HG02759 (cell line): Measurements from ENCODE around the gene ZNF786.
A peak's percentile ranks its signal among the peaks of the same experiment; 100 is the strongest.
"Not testable (repeated sequence)": the region's sequence is repeated elsewhere in the genome, so short reads cannot be mapped to it uniquely, and the experiment has no call there.

Experiments used
- ATAC-seq: cut with Tn5 transposase; IDR thresholded peaks from one replicate; pipeline ENCODE4 v1.9.1; 2021; ENCODE audit warnings: mild to moderate bottlenecking, moderate library complexity; ENCODE audit not compliant: unreplicated experiment

ZNF786 gene, protein sequence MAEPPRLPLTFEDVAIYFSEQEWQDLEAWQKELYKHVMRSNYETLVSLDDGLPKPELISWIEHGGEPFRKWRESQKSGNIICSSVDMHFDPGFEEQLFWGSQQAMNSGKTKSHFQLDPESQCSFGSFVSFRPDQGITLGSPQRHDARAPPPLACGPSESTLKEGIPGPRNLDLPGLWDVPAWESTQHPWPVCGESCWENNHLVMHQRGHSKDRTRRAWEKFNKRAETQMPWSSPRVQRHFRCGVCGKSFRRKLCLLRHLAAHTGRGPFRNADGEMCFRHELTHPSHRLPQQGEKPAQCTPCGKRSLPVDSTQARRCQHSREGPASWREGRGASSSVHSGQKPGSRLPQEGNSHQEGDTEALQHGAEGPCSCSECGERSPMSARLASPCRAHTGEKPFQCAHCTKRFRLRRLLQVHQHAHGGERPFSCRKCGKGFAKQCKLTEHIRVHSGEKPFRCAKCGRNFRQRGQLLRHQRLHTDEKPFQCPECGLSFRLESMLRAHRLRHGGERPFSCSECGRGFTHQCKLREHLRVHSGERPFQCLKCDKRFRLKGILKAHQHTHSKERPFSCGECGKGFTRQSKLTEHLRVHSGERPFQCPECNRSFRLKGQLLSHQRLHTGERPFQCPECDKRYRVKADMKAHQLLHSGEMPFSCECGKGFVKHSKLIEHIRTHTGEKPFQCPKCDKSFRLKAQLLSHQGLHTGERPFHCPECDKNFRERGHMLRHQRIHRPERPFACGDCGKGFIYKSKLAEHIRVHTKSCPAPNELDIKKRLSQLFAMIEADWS

DNA sequence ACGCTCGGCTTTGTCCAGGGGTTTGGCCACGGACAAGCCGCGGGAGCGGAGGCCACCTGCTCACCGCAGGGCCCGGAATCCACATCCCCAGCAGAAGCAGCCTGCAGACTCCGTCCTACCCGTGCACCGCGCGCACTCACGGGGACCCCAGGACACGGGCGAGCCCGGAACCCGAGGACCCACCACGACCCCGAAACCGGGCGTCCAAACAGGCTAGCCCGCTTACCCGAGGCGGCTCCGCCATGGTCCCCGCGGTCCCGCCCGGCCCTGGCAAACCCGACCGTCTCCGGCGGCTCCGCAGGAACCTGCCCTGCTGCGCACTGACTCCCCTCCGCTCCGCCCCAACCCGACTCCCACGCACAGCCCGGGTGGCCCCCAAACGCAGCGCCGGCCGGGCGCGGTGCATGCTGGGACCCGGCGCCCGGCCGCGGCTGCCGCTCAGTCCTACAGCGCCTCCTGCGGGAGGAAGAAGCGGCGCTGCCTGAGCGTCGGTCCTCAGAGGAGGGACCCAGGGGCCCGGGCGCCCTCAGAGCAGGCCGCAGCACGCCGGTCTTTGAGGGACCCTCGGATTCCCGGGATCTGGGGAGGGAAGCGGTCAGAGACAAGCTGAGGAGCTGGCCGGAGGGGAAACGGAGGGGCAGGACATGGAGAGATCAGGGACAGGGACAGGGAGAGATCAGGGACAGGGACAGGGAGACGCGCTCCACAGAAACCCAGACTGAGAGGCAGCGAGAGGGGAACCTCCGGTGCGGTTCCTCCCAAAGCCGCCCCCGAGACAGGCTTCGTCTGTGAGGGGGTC is at the start of gene ZNF786:
TSS of gene ZNF786 (minus strand) at position 322 of the 799 bp plus-strand sequence. CDS start at position 244, 78 bp downstream.
- ATAC-seq = peak; percentile 88

DNA sequence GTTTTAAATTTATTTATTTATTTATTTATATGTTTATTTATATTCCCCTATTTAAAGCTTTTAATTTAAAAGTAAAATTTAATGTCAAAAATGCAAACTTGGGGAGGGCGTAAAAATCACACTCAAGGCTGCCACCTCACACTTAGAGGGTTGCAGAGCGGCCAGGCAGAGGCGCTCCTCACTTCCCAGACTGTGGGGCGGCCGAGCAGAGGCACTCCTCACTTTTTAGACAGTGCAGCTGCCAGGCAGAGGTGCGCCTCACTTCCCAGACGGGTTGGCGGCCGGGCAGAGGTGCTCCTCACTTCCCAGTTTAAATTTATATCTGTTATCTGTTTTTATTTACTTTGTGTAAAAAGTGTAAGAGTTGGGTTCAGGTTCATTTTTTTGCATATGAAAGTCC is 45.6 kb upstream of the ZNF786 start:
- ATAC-seq = no peak

DNA sequence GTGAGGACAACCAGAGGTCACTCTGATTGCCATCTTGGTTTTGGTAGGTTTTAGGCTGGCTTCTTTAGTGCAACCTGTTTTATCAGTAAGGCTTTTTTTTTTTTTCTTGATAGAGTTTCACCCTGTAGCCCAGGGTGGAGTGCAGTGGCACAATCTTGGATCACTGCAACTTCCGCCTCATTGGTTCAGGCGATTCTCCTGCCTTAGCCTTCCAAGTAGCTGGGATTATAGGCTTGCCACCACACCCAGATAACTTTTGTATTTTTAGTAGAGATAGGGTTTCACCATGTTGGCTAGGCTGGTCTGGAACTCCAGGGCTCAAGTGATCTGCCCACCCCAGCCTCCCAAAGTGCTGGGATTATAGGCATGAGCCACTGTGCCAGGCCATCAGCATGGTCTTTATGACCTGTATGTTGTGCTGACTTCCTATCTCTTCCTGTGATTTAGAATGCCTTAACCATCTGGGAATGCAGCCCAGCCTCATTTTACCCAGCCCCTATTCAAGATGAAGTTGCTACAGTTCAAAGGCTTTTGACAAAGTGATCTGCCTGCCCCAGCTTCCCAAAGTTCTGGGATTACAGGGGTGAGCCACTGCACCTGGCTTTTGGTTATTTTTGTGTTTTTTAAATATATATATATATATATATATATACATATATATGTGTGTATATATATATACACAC is 42.7 kb upstream of the ZNF786 start:
- ATAC-seq = no peak

- no peak for ATAC-seq
Measured at GRCh38 chr7:149130572-149131198, 40.2 kb upstream of the ZNF786 start.

GRCh38 chr7:149126662-149127266 is 36.2 kb upstream of the ZNF786 start:
- peak; percentile 45 for ATAC-seq

DNA sequence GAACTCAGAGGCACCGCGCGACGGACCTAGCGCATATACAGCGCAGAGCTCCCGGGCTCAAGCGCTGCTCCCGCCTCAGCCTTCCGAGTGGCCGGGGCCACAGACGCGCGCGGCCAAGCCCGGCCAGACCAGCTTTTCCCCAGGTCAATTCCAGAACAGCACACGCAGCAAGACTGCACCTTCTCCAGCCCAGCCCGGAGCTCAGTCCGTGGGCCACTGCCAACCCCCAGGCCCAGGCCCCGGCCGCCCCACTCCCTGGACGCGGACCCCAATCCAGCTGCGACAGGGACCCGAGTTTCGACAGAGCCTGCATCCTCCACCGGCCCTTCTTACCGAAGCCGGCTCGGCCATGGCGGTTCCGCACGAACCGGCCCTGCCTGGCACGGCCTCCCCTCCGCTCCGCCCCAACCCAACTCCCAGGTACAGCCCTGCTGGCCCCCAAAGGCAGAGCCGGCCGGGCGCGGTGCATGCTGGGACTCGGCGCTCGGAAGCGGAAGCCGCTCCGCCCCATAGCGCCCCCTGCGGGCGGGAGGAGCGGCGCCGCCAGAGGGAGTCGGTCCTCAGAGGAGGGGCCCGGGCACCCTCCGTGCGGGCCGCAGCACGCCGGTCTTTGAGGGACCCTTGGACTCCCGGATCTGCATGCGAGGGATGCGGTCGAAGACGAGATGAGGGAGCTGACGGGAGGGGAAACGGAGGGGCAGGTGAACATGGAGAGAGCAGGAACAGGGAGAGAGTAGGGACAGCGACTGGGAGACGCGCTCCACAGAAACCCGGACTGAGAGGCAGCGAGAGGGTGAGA is 35.5 kb upstream of the ZNF786 start, which contains the start of gene ZNF425:
TSS of gene ZNF425 (minus strand) at position 462 of the 799 bp plus-strand sequence. CDS start at position 351, 111 bp downstream.
- ATAC-seq = peak; percentile 81

GRCh38 chr7:149125189-149125862 is 34.8 kb upstream of the ZNF786 start:
- ATAC-seq = peak; percentile 0

DNA sequence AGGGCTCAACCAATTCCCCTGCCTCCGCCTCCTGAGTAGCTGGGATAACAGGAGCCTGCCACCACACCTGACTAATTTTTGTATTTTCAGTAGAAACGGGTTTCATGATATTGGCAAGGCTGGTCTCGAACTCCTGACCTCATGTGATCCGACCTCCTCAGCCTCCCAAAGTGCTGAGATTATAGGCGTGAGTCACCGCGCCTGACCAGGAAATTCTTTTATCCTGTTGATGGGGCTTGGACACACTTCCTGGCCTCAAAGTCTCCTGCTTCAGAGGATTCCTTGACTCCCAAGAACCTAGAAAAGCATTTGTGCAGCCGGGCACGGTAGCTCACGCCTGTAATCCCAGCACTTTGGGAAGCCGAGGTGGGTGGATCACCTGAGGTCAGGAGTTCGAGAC is 19.5 kb upstream of the ZNF786 start:
- ATAC-seq = no peak

- ATAC-seq = no peak
Measured at GRCh38 chr7:149104749-149105148, 14.2 kb upstream of the ZNF786 start.

GRCh38 chr7:149104214-149104613 is 13.7 kb upstream of the ZNF786 start:
- no peak for ATAC-seq

- ATAC-seq = no peak
Measured at GRCh38 chr7:149103424-149103823, 12.9 kb upstream of the ZNF786 start.

GRCh38 chr7:149102666-149103065 is 12.1 kb upstream of the ZNF786 start:
- ATAC-seq = no peak

GRCh38 chr7:149100821-149101220 is 10.3 kb upstream of the ZNF786 start:
- no peak for ATAC-seq

- ATAC-seq = no peak
Measured at GRCh38 chr7:149099058-149099457, 8.5 kb upstream of the ZNF786 start.

DNA sequence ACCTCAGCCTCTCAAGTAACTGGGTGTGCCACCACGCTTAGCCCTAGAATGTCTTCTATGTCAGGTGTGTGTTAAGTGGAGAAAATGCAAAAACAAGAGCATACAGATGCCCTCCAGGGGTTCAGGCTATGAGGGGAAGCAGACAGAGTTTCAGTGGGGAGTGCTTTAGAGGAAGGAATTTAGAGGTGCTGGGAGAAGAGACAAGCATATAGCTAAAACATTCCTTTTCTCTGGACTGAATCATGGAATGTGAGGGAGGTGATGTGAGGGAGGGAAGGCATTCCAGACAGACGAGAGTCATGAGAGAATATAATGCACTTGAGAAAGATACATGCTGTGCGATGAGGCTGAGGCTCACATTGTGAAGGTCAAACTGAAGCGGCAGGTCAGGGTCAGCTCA is 6.6 kb upstream of the ZNF786 start:
- ATAC-seq = no peak

GRCh38 chr7:149093228-149093627 is 2.7 kb upstream of the ZNF786 start:
- no peak for ATAC-seq

- ATAC-seq = not testable (repeated sequence)
Measured at GRCh38 chr7:149092244-149092643, 1.7 kb upstream of the ZNF786 start.

DNA sequence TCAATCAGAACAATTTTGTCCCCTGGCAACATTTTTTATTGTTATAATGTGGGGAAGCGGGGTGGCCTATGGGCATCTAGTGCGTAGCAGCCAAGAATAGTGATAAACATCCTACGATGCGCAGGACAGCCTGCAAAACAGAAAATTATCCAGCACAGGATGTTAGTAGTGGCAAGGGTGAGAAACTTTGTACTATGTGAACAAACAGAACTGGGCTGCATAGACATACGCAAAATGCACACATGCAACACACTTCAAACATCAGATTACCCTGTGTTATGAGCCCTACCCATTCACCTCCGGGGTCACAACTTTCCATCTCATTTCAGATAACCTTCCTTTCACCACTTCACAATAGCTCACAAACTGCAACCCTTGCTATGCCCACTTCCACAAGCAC is 3.1 kb downstream of the ZNF786 start:
- ATAC-seq = no peak
